Measurements from ENCODE around the gene CDH1. TPM values are rescaled to one million over a fixed set of nuclear protein-coding genes. Genes with fewer than 3 reads are reported as not detected.

Gene CDH1
- polyA plus RNA-seq, 3 donors: 85.4 to 114 (median 88.5) TPM

DNA sequence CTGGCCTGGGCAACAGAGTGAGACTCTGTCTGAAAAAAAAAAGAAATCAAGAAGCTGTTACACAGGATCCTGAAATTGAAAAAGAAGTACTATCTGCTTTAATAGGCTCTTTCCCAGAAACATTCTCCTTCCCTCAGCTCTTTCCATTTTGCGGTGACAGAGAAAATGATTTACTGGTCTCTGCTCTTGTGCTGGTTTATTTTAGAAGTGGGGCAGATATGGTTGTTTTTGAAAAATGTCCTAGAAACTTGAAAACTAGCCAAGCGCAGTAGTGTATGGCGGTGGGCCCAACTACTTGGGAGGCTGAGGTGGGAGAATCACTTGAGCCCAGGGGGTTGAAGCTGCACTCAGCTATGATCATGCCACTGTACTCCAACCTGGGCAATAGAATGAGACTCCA, 77.4 kb downstream of the CDH1 start:
- DNase-seq (ENCODE audit: extremely low read depth in 1 of 11, low read depth in 9 of 11, low spot score in 4 of 11): no peak

DNA sequence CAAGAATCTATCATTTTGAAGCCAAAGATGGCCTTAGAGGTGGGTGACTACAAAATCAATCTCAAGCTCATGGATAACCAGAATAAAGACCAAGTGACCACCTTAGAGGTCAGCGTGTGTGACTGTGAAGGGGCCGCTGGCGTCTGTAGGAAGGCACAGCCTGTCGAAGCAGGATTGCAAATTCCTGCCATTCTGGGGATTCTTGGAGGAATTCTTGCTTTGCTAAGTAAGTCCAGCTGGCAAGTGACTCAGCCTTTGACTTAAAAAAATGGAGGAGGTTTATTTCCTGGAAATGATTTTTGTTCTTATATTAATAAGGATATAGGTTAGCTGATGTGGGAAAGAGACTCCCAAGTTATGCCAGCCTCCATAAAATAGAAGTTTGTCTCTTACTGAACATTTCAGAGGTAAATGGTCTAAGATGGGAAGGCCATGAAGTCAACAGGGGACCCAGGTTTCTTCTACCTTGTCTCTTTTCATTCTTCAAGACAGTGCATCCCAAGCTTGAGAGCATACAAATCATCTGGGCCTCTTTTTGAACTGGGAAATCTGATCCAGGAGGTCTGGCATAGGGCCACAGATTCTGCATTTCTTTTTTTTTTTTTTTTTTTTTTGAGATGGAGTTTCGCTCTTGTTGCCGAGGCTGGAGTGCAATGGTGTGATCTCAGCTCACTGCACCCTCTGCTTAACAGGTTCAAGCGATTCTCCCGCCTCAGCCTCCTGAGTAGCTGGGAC, 86.5 kb downstream of the CDH1 start:
- DNase-seq (ENCODE audit: extremely low read depth in 1 of 11, low read depth in 9 of 11, low spot score in 4 of 11): no peak

DNA sequence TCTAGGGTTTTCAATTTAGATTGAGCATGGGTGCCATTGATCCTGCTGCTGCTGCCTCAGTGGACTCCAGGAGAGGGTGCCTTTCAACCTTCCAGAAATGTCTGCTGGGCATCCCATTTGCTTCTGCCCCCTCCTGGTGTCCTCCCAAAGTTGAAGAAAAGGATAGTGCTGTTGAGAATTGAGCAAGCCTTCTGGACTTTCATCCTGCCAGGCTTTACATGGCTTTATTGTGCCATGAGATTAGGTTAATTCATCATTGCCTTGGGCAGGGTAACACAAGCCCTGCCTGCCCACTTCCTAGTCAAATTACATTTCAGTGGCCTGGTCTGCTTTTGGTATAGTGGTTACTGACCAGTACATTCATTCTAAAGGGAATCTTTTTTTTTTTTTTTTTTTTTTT, 88.3 kb downstream of the CDH1 start:
- DNase-seq (ENCODE audit: extremely low read depth in 1 of 11, low read depth in 9 of 11, low spot score in 4 of 11): no peak

DNA sequence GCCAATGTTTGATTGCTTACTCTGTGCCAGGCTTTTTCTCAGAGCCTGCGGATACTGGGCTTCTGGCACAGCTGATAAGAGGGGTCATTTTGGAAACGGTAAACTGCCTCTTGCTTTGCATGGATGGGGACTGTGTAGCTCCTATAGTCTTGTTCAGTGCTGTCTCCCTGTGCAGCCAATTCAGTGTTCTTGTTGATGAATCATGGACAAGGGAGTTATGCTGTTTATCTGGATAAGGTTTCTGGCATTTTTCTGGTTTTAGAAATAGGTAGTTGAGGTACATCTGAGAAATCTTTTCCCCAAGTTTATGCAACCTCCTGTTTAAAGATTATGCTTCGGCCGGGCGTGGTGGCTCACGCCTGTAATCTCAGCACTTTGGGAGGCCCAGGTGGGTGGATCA, 89.6 kb downstream of the CDH1 start:
- no peak for DNase-seq (ENCODE audit: extremely low read depth in 1 of 11, low read depth in 9 of 11, low spot score in 4 of 11)

DNA sequence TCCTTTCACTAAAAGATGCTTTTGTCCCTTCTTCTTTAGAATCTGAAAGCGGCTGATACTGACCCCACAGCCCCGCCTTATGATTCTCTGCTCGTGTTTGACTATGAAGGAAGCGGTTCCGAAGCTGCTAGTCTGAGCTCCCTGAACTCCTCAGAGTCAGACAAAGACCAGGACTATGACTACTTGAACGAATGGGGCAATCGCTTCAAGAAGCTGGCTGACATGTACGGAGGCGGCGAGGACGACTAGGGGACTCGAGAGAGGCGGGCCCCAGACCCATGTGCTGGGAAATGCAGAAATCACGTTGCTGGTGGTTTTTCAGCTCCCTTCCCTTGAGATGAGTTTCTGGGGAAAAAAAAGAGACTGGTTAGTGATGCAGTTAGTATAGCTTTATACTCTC, 96.2 kb downstream of the CDH1 start:
- DNase-seq (ENCODE audit: extremely low read depth in 1 of 11, low read depth in 9 of 11, low spot score in 4 of 11): no peak

DNA sequence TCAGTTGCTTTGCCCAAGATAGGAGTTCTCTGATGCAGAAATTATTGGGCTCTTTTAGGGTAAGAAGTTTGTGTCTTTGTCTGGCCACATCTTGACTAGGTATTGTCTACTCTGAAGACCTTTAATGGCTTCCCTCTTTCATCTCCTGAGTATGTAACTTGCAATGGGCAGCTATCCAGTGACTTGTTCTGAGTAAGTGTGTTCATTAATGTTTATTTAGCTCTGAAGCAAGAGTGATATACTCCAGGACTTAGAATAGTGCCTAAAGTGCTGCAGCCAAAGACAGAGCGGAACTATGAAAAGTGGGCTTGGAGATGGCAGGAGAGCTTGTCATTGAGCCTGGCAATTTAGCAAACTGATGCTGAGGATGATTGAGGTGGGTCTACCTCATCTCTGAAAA, 97.5 kb downstream of the CDH1 start:
- no peak for DNase-seq (ENCODE audit: extremely low read depth in 1 of 11, low read depth in 9 of 11, low spot score in 4 of 11)

DNA sequence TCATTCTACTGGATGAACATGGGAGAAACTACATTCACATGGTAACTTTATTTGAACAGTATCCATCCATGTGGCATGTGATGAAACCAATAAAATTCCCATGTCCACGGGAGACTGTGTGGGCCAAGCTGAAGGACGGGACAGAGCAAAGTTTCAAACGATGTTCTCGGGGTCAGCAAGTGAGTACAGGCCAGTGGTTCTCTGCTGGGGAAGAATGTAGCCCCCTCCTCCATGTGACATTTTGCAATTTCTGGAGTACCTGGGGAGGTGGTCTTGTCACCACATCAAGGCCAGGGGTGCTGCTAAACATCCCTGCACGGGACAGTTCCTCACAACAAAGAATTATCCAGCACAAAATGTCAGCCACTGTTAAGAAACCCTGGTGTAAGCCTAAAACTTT, 98.9 kb downstream of the CDH1 start:
- DNase-seq (ENCODE audit: extremely low read depth in 1 of 11, low read depth in 9 of 11, low spot score in 4 of 11): no peak

DNA sequence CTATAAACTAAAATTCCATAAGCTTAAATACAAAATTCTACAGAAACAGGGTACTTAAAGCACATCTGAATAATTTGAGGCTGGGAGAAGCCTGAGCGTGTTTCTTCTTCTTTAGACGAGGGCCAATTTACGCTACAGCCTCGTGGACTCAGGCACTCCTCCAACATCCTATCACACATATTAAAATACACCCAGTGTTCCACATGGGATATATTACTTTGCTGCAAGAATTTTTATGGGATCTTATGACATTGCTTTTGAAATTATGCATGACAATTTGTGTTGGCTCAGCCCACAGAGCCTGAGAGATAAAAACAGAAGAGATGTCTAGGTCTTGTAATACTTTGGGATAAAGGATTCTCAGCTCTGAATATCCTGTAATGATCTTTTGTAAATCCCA, 102.7 kb downstream of the CDH1 start:
- peak in 7 of 11 donors; percentile 9 to 50 (median 33) for DNase-seq (ENCODE audit: extremely low read depth in 1 of 11, low read depth in 9 of 11, low spot score in 4 of 11)

DNA sequence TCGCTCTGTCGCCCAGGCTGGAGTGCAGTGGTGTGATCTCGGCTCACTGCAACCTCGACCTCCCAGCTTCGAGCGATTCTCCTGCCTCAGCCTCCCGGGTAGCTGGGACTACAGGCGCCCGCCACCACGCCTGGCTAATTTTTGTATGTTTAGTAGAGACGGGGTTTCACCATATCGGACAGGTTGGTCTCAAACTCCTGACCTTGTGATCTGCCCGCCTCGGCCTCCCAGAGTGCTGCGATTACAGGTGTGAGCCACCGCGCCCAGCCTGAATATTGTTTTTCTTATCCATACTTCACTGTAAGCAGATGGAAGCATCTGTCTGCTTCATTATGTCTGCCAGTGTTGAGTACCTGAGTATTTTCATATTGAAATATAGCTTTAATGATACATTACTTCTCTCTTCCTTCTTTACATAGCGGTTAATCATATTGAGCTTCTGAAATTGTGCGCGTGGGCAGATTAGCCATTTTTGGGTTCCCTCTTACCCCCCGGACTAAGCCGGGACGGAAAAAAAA, 105.9 kb downstream of the CDH1 start:
- DNase-seq (ENCODE audit: extremely low read depth in 1 of 11, low read depth in 9 of 11, low spot score in 4 of 11): peak in 1 of 11 donors; percentile 58

DNA sequence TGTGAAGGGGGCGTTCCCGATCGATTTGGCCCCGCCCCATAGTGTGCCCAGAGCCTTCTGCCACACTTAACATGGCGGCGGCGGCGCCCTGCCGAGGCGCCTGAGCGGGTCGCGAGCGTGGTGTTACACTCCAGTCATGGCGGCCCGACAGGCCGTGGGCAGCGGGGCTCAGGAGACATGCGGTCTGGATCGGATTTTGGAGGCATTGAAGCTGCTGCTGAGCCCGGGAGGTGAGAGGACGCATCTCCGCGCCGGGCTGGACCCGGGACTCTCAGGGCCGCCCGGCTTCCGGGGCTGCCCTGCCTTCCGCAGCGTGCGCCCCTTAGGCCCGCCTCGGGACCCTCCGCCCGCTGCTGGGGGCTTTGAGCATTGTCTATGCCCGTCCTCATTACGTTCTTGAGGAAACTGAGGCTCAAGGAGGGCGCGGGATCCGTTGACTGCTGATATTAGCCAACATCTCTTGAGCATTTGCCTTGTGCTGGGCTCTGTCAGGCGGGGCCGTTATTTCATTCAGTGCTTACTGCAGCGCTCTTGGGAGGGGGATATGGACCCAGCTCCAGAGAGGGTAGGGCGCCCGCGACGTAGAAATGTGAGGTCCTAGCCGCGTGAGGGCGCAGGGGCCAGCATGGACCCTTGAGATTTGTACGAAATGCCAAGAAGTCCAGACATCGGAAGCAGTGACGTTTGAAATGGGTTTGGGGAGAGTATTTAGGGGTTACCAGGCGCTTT, 106.6 kb downstream of the CDH1 start, which contains the start of gene TANGO6:
Gene TANGO6 (plus strand): TSS at position 50 of the 729 bp plus-strand sequence. CDS start 87 bp downstream, at position 137.
- DNase-seq (ENCODE audit: extremely low read depth in 1 of 11, low read depth in 9 of 11, low spot score in 4 of 11): peak; percentile 41 to 78 (median 70)

DNA sequence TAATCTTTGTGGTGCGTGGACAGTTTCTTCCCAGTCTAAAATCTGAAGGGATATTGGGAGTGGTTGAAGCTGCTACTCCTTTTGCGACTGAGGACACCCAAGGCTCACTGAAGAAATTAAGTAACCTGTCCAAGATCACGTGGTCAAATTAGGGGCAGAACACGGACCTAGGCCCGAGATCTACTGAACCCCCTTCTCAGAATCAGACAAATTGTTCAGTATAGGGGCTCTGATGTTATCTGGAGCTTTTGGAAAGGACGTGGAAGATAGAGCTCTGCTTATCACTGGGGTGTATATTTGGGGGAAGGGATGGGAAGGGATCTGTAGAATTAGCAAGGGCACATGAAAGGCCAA, 107.1 kb downstream of the CDH1 start:
- no peak for DNase-seq (ENCODE audit: extremely low read depth in 1 of 11, low read depth in 9 of 11, low spot score in 4 of 11)

DNA sequence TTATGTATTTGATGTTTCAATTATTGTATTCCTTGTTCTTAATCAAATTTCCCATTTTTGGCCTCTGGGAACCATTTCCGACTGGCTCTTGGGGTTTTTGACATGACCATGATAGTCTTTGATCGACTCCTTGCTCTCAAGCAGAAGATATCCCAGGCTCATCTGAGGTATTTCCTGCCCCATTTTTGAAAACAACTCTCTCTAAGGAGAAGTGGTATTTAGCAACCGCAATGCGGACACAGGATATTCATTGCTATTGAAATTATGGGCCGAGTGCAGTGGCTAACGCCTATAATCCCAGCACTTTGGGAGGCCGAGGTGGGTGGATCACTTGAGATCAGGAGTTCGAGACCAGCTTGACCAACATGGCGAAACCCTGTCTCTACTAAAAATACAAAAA, 111.7 kb downstream of the CDH1 start:
- no peak for DNase-seq (ENCODE audit: extremely low read depth in 1 of 11, low read depth in 9 of 11, low spot score in 4 of 11)

DNA sequence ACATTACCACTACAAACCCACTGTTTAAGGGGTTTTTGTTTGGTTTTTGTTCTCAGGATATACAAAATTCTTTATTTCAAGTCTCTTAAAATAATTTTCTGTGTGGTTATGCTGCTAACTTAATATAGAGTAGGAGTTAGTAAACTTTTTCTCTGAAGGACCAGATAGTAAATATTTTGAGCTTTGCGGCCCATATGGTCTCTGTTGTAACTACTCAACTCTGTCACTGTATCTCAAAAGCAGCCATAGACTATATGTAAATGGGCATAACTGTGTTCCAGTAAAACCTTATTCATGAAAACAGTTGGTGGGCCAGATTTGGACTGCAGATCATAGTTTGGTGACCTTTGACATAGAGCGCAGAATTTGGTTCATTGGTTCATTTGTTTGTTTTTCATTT, 113.4 kb downstream of the CDH1 start:
- DNase-seq (ENCODE audit: extremely low read depth in 1 of 11, low read depth in 9 of 11, low spot score in 4 of 11): no peak

DNA sequence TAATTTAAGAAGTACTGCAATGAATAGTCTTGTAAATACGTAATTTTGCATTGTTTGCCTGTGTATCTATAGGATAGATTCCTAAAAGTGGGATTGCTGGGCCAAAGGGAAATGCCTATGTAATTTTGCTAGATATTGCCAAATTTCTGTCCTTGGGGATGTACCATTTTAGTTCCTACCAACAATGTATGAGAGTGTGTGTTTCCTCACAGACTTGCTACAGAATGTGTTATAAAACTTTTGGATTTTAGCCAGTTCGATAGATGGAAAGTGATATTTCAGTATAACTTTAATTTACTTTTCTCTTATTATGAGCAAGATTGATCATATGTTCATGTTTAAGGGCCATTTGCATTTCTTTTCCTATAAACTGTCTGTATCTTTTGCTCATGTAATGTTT, 114.5 kb downstream of the CDH1 start:
- no peak for DNase-seq (ENCODE audit: extremely low read depth in 1 of 11, low read depth in 9 of 11, low spot score in 4 of 11)

DNA sequence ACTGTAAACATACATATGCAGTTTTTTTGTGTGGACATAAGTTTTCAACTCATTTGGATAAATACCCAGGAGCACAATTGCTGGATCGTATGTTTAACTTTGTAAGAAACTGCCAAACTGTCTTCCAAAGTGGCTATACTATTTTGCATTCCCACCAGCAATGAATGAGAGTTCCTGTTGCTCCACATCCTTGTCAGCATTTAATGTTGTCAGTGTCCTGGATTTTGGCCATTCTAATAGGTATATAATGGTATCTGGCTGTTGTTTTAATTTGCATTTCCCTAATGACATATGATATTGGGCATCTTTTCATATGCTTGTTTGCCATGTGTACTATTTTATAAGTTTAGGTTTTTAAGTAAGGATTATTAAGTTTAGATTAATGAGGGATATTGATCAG, 120.4 kb downstream of the CDH1 start:
- no peak for DNase-seq (ENCODE audit: extremely low read depth in 1 of 11, low read depth in 9 of 11, low spot score in 4 of 11)

DNA sequence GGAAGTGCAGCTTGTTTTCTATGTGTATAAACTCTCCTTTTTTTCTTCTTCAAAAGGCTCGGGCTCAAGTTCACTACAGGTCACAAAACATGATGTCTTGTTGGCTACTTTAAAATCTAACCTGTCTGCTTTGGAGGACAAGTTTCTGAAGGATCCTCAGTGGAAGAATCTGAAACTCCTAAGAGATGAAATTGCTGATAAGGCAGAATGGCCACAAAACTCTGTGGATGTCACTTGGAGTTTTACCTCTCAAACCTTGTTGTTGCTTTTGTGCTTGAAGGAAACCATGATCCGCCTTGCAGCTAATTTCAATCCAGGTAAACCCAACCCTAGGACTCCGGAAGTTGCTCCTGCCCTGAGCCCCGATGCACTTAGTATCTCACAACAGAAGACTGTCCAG, 122.7 kb downstream of the CDH1 start:
- no peak for DNase-seq (ENCODE audit: extremely low read depth in 1 of 11, low read depth in 9 of 11, low spot score in 4 of 11)

DNA sequence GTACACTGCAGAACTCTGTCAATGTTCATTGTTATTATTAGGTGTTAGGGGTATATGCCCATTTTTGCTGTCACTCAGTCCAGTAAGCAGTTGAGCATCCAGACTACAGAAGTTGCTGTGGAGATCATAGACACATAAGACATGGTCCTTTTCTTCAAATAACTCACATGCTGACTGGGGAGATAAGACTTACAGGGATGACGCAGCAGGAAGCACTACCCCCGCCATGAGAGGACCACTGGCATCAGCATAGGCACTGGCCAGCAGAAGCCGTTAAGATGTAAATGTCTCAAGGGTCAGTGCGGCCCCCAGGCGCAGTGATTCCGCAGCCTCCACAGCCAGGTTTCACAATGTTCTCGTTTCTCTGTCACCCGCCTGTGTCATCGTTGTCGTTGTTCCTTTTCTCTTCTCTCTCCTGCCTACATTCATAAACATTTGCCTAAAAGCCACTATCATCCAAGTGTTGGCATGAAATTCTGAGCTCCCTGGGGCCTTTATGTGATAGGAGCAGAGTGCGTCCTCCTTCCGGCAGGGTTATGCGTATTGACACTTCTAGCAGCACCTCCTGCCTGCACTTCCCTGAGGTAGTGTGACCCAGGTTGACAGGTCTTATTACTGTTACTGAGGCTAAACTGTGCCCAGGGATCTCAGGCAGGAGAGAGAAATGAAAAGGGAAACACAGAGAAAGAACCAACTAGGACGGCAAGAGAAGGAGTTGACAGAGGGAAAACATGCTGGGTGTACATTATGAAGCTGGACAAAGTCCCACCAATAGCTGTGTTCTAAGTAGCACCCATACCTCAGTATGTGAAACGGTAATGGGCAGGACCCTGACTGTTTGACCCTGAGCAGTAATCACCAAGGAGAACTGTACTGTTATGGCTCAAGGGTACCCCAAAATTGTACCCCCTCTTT, 124.1 kb downstream of the CDH1 start:
- no peak for DNase-seq (ENCODE audit: extremely low read depth in 1 of 11, low read depth in 9 of 11, low spot score in 4 of 11)

DNA sequence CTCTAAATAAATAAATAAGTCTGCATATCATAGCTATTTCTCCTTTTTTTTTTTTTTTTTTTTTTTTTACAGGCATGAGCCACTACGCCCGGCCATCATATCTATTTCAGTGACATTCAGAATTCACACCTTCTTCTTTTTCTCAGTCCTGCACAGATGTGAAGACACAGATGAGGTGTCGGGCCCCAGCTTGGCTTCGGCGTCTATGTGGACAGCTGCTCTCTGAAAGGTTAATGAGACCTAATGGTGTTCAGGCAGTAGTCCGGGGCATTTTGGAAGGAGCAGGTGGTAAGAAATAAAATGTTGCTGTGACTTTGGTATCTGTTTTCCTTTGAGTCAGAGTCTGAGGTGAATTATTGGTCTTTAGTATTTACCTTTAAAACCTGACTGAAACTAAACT, 129.8 kb downstream of the CDH1 start:
- DNase-seq (ENCODE audit: extremely low read depth in 1 of 11, low read depth in 9 of 11, low spot score in 4 of 11): no peak

DNA sequence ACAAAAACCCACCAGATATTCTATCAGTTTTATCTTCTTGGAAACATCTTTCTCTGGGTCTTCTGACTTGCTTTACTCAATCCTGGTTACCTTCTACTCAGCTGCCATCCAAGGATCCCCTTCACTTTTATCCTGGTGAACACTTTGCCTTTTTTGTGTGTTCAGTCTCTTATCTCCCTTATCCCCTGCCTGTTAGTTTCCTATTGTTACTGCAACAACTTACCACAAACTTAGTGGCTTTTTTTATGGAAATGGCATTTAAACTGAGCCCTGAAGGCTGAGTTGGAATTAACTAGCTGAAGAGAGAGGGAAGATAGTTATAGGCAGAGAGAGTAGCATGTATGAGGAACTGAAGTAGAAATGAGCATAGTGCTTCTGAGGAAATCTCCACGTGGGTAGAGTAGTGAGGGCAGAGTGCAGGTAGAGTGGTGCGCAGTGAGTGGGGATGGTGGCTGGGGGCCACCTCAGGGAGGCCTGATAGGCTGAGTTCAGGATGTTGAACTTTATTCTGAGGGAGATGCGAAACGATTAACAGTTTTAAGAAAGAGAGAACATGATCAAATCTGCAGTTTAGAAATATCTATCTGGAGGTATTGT, 132.5 kb downstream of the CDH1 start:
- DNase-seq (ENCODE audit: extremely low read depth in 1 of 11, low read depth in 9 of 11, low spot score in 4 of 11): no peak

Measured in renal cortex interstitium (tissue), 11 donors.